HG02840 (cell line): ENCODE measurements around the gene MPZL1.
"Not testable (repeated sequence)": the region's sequence is repeated elsewhere in the genome, so short reads cannot be mapped to it uniquely, and the experiment has no call there.

ENCODE experiments used
- ATAC-seq: cut with Tn5 transposase; IDR thresholded peaks from one replicate; pipeline ENCODE4 v1.9.1; 2021; ENCODE audit warnings: mild to moderate bottlenecking, moderate library complexity, moderate number of reproducible peaks; ENCODE audit not compliant: unreplicated experiment, low FRiP score

The MPZL1 gene

GRCh38 chr1:167803358-167804207 lies 81.8 kb downstream of the MPZL1 start:
- ATAC-seq: peak; percentile 97

GRCh38 chr1:167805041-167805556 lies 83.3 kb downstream of the MPZL1 start:
- ATAC-seq: no peak

GRCh38 chr1:167806235-167806634 lies 84.5 kb downstream of the MPZL1 start:
- not testable (repeated sequence) for ATAC-seq

DNA sequence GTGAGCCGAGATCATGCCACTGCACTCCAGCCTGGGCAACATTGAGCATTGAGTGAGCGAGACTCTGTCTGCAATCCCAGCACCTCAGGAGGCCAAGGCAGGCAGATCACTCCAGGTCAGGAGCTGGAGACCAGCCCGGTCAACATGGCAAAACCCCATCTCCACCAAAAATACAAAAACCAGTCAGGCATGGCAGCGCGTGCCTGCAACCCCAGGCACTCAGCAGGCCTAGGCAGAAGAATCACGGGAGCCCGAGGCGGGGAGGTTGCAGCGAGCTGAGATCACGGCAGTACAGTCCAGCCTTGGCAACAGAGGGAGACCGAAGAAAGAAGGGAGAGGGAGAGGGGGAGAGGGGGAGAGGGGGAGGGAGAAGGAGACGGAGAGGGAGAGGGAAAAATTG lies 84.9 kb downstream of the MPZL1 start:
- ATAC-seq: not testable (repeated sequence)

DNA sequence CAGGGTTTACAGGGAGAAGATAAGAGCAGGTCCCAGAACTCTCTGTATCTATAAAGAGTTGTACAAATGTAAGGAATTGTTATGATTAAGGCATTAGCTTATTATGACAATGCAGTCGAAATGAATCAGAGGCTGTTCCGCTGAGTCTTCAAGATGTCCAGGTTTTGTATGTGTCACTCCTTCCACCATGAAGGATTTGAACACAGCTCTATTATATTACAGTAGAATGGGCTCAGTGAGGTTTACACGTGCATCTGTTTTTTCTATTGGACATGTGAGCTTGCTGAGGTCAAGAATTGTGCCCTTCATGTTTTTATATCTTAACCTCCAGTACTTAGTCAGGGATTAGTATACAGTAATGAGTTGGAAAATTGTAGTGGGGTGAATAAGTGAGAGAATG lies 86.3 kb downstream of the MPZL1 start:
- ATAC-seq: no peak

GRCh38 chr1:167808690-167809089 lies 86.9 kb downstream of the MPZL1 start:
- no peak for ATAC-seq

GRCh38 chr1:167812972-167813371 lies 91.2 kb downstream of the MPZL1 start:
- ATAC-seq: no peak

- no peak for ATAC-seq
Observed at GRCh38 chr1:167815650-167816049, 93.9 kb downstream of the MPZL1 start.

DNA sequence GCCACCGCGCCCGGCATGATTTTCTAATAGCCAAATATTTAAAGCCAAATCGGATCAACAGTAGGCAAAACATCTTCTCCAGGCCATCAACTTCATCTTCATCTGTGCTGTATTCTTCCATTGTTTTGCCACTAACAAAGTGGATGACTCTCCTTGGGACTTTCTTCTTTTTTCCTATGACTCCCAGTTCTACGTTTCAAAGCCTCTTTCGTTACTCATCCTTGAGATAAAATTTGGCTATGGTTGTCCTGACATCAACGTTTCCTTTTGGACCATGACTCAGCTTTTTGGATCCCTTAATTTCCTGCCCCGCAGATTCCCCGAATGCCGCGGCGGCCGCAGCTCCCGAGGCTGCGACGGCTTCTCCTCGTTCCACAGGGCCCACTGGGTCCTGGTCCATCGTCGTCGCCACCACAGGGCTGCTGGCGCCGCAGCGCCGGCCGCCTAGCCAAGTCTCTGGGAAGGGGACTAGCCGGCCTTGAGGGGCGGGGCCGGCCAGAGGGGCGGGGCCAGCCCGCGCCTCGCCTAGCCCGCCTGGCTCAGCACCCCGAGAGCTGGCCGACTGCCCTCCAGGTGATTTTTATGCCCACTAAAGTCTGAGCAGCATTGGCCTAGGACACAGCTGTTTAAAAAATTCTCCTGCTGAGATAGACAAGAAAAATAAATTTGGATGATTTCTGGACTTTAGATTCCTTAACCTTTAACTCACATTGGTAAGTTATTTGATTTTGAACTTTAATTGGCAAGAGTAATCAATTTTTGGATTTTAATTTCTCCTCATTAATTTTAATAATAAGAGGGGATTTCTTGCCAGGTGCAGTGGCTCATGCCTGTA lies 98.3 kb downstream of the MPZL1 start:
- ATAC-seq: no peak

DNA sequence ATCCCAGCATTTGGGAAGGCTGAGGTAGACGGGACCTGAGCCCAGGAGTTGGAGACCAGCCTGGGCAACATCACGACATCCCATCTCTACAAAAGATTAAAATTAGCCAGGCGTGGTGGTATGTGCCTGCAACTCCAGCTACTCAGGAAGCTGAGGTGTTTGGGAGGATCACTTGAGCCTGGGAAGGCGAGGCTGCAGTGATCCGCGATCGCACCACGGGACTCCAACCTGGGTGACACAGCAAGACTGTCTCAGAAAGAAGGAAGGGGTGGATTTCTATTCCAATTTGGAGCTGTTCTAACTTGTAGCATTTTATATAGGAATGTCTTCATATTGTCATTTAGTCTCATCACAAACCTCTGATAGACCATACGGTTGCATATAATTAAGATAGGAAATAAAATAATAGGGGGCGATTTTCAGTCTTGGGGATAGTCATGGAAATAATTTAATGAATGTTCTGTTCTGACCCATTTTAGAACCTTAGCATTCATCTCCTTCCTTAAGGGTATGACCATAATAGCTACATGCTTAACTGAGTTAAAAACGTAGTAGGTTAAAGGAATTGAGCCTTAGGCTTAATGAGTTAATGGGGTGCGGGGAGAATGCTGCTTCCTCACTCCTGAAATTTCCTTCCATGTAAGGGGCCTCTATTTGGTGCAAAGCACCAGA lies 99.0 kb downstream of the MPZL1 start:
- ATAC-seq: no peak

- ATAC-seq: no peak
Observed at GRCh38 chr1:167821356-167821685, 99.5 kb downstream of the MPZL1 start.

GRCh38 chr1:167821969-167822685 lies 100.3 kb downstream of the MPZL1 start:
- ATAC-seq: no peak

GRCh38 chr1:167824163-167824794 lies 102.5 kb downstream of the MPZL1 start:
- no peak for ATAC-seq

GRCh38 chr1:167825419-167826079 lies 103.8 kb downstream of the MPZL1 start:
- no peak for ATAC-seq

- no peak for ATAC-seq
Observed at GRCh38 chr1:167826127-167826526, 104.3 kb downstream of the MPZL1 start.

DNA sequence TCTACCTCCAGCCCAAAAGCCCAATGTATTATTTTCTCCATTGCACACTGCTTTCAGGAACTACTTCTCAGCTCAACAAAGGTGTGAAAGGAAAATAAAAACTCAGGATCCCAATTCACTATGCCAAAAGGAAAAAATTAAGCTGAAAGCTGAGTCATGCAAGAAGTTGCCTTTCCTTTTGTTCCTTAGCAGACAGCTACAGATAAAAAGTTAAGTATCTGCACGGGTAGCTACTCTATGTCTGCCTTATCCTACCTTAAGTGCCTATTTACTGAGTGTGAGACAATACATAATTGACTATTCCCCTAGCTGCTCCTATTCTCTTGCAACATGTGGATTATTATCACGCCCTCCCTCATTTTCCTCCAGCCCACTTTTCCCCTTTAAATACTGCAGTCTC lies 108.1 kb downstream of the MPZL1 start:
- ATAC-seq: no peak

DNA sequence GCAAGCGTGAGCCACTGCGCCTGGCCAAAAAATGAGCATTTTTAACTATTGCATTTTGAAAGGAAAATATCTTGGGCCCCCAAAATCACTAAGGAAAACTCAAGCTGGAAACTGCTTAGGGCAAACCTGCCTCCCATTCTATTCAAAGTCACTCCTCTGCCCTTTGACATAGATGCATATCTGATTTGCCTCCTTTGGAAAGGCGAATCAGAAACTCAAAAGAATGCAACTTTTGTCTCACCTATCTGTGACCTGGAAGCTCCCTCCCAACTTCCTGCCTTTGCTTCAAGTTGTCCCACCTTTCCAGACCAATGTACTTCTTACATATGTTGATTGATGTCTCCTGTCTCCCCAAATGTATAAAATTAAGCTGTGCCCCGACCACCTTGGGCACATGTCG lies 108.9 kb downstream of the MPZL1 start:
- not testable (repeated sequence) for ATAC-seq

DNA sequence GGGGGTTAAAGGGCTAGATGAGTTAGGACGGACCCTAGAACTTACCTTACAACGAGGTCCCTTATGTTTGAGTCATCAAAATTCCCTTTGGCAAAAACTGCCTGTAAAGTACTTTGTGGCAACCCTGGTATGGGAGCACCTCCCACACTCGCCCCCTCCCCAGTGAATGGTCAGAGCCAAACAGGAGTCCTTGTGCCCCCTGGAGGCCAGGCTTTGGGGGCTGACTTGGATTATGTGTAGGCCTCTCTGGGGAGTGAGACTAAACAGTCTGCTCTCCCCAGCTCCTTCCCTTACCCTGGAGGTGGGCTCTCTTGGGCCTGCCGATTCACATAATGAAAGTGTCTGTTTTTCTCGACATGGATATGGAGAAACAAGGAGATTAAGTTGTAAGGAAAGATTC lies 110.9 kb downstream of the MPZL1 start:
- no peak for ATAC-seq

GRCh38 chr1:167833904-167834303 lies 112.1 kb downstream of the MPZL1 start:
- no peak for ATAC-seq
